Measurements from ENCODE around the gene SIK2. TPM values are rescaled to one million over a fixed set of nuclear protein-coding genes. Genes with fewer than 3 reads are reported as not detected.

The SIK2 gene
- total and polyA plus RNA-seq, 2 donors from 2014 or later, result 6.4 to 40.1 TPM

DNA sequence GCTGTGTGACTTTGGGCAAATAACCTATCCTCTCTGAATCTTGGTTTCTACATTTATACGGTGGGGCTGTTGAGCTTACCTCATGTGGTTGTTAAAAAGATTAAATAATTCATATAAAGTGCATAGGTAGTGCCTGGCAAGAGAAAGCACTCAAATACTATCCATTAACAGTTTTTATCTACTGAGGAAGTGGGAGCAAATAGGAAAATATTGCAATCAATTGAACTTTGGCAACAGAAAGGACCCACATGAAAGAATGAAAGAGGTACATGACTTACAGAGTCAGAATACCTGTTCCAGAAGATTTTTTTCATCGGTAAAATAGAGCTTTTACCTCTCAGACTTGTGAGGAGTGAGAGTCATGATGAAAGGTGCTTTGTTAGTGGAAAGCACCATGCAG, 170.3 kb downstream of the SIK2 start:
- no peaks in the 10 kb centered on the region for H3K36me3 ChIP-seq (ENCODE audit: control insufficient read depth in 2 of 3, insufficient read depth in 3 of 3, low read length in 3 of 3)
- H3K9me3 ChIP-seq (ENCODE audit: control insufficient read depth in 2 of 3, insufficient read depth in 1 of 3, low read length in 3 of 3), result no peaks in the 10 kb centered on the region
- no peak overlapping the region for H3K9ac ChIP-seq (ENCODE audit: low read length in 3 of 3)
- no peaks in the 10 kb centered on the region for H3K27me3 ChIP-seq (ENCODE audit: control insufficient read depth, insufficient read depth, low read length)
- DNase-seq (no peak), FAIRE-seq (no peak)
- intact Hi-C loops (cut with DNase I), result no loop called here
- H3K4me3 ChIP-seq (ENCODE audit: low read length in 3 of 3), result no peak overlapping the region
- TF ChIP-seq, protein P1, sequence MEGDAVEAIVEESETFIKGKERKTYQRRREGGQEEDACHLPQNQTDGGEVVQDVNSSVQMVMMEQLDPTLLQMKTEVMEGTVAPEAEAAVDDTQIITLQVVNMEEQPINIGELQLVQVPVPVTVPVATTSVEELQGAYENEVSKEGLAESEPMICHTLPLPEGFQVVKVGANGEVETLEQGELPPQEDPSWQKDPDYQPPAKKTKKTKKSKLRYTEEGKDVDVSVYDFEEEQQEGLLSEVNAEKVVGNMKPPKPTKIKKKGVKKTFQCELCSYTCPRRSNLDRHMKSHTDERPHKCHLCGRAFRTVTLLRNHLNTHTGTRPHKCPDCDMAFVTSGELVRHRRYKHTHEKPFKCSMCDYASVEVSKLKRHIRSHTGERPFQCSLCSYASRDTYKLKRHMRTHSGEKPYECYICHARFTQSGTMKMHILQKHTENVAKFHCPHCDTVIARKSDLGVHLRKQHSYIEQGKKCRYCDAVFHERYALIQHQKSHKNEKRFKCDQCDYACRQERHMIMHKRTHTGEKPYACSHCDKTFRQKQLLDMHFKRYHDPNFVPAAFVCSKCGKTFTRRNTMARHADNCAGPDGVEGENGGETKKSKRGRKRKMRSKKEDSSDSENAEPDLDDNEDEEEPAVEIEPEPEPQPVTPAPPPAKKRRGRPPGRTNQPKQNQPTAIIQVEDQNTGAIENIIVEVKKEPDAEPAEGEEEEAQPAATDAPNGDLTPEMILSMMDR (IDR thresholded peaks at IDR 0.05; ENCODE audit: borderline replicate concordance, extremely low read depth, insufficient read depth), result no peak
- peaks cover 0 to 23% (median 5%) of the 10 kb centered on the region in 3 donors for H3K4me1 ChIP-seq (ENCODE audit: control insufficient read depth in 2 of 3, insufficient read depth in 2 of 3, low read depth in 1 of 3, low read length in 3 of 3)
- no peak overlapping the region for H3K27ac ChIP-seq (ENCODE audit: low read depth in 2 of 2, low read length in 2 of 2)

DNA sequence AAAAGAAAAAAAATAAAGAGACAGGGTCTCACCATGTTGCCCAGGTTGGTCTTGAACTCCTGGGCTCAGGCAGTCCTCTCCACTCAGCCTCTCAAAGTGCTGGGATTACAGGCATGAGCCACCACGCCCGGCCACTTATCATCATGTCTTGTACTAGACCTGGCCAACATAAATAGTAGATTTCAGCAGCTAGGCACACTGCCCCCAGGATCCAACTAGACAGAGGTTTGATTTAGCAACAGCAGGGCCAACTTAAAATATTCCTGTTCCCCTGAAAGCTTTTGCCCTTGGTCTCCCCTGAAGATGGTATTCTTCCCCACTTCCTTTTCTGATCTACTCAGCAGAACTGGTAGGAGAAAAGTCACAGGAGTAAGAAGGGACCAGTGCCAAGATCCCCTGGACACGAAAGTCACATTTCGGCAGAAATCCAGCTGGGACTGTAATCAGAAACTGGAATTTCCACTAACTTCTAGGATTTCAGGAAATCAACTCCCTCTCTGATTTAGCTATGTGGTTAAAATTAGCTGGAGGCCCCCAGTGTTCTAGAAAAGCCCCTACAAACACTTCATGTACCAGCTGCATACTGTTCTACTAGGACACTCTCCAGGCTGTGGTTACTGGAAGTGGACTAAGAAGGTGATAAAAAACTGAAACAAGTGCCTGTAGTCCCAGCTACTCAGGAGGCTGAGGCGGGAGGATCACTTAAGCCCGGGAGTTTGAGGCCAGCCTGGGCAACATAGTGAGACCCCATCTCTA, 172.9 kb downstream of the SIK2 start:
- Histone ChIP-seq H3K9ac (ENCODE audit: low read length in 3 of 3) (peak overlapping the region in 1 of 3 donors; percentile 27), H3K27me3 (ENCODE audit: control insufficient read depth, insufficient read depth, low read length) (no peaks in the 10 kb centered on the region), H3K4me3 (ENCODE audit: low read length in 3 of 3) (no peak overlapping the region), H3K27ac (ENCODE audit: low read depth in 2 of 2, low read length in 2 of 2) (peak overlapping the region; percentile 36 to 60), H3K9me3 (ENCODE audit: control insufficient read depth in 2 of 3, insufficient read depth in 1 of 3, low read length in 3 of 3) (no peaks in the 10 kb centered on the region), H3K4me1 (ENCODE audit: control insufficient read depth in 2 of 3, insufficient read depth in 2 of 3, low read depth in 1 of 3, low read length in 3 of 3) (peaks cover 0 to 33% (median 5%) of the 10 kb centered on the region in 3 donors), H3K36me3 (ENCODE audit: control insufficient read depth in 2 of 3, insufficient read depth in 3 of 3, low read length in 3 of 3) (no peaks in the 10 kb centered on the region)
- FAIRE-seq, result no peak
- peak in 3 of 5 donors; percentile 14 to 79 (median 45) for DNase-seq
- TF ChIP-seq, protein P1 (IDR thresholded peaks at IDR 0.05; ENCODE audit: borderline replicate concordance, extremely low read depth, insufficient read depth), result no peak
- intact Hi-C loops (cut with DNase I), result loop anchor here (5.0 kb wide), 1 partner anchor 173 kb away; the partner anchor contains the start of gene SIK2

DNA sequence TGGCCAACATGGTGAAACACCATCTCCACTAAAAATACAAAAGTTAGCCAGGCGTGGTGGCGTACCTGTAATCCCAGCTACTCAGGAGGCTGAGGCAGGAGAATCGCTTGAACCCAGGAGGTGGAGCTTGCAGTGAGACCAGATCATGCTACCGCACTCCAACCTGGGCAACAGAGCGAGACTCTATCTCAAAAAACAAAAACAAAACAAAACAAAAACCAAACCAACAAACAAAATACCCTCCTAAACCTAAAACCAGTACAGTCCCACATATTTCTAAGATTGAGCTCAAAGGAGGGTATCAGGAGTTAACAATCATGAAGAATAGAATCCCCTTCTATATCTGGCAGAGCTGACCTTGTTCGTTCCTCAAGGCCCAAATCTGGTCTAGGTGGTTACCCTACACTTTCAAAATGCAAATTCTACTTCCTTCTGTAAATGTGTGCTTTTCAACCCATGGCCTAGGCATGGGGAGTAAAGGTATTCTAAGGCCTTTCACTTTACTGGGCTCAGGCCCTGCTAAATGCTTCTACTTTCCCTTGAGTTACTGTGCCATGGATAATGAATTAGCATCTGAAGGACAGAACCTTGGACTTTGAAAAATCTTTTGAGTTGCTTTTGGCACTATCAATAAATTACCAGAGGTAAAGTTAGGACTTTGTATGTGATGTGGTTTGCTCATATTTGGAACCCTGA, 174.3 kb downstream of the SIK2 start:
- H3K9ac ChIP-seq (ENCODE audit: low read length in 3 of 3), result no peak overlapping the region
- intact Hi-C loops (cut with DNase I), result loop anchor here (5.0 kb wide), 1 partner anchor 174 kb away; the partner anchor contains the start of gene SIK2
- H3K9me3 ChIP-seq (ENCODE audit: control insufficient read depth in 2 of 3, insufficient read depth in 1 of 3, low read length in 3 of 3), result no peaks in the 10 kb centered on the region
- peaks cover 0 to 33% (median 5%) of the 10 kb centered on the region in 3 donors for H3K4me1 ChIP-seq (ENCODE audit: control insufficient read depth in 2 of 3, insufficient read depth in 2 of 3, low read depth in 1 of 3, low read length in 3 of 3)
- no peaks in the 10 kb centered on the region for H3K27me3 ChIP-seq (ENCODE audit: control insufficient read depth, insufficient read depth, low read length)
- FAIRE-seq (no peak), DNase-seq (no peak)
- no peak overlapping the region for H3K4me3 ChIP-seq (ENCODE audit: low read length in 3 of 3)
- no peaks in the 10 kb centered on the region for H3K36me3 ChIP-seq (ENCODE audit: control insufficient read depth in 2 of 3, insufficient read depth in 3 of 3, low read length in 3 of 3)
- peak overlapping the region; percentile 54 to 68 for H3K27ac ChIP-seq (ENCODE audit: low read depth in 2 of 2, low read length in 2 of 2)
- TF ChIP-seq, protein P1 (IDR thresholded peaks at IDR 0.05; ENCODE audit: borderline replicate concordance, extremely low read depth, insufficient read depth), result no peak

All from kidney (tissue), 14 donors.